Right lobe of liver (tissue), 6 donors: ENCODE results near the gene RALBP1. TPM values are rescaled to one million over a fixed set of nuclear protein-coding genes. Genes with fewer than 3 reads are reported as not detected.

ENCODE experiments used
- ATAC-seq, 4 donors: fragments of 200-7000 bp; cut with Tn5 transposase; one replicate each; pipeline ENCODE4 v1.9.1; 2020; ENCODE audit warnings: mild to moderate bottlenecking in 4 of 4, moderate library complexity in 4 of 4
- DNase-seq, 3 donors: peaks; one replicate each; pipeline ENCODE4 v3.0.0-alpha.2; 2020
- H3K27ac ChIP-seq, 3 donors: fragments of 200-600 bp; one replicate each; pipeline ENCODE4 v1.8.0; 2022
- H3K27me3 ChIP-seq, 2 donors: fragments of 200-600 bp; one replicate each; pipeline ENCODE4 v1.8.0; 2022
- H3K36me3 ChIP-seq, 4 donors: fragments of 200-600 bp; sonication (generic) in 1 of 4; one replicate each; pipeline versions ENCODE4 v1.5.1 to v1.8.0; 2017 to 2022; ENCODE audit warnings: control low read depth in 1 of 4
- H3K4me1 ChIP-seq, 4 donors: fragments of 200-600 bp; sonication (generic) in 1 of 4; one replicate each; pipeline versions ENCODE4 v1.5.1 to v1.8.0; 2017 to 2022; ENCODE audit warnings: control low read depth in 1 of 4
- H3K4me3 ChIP-seq, 3 donors: fragments of 200-600 bp; one replicate each; pipeline ENCODE4 v1.8.0; 2022
- H3K9me3 ChIP-seq, 4 donors: fragments of 200-600 bp; sonication (generic) in 1 of 4; one replicate each; pipeline versions ENCODE4 v1.5.1 to v1.8.0; 2017 to 2022; ENCODE audit warnings: control low read depth in 1 of 4
- CTCF ChIP-seq, 4 donors: fragments of 200-600 bp in 3 of 4; fragments of 450-650 bp in 1 of 4; IDR thresholded peaks; one replicate each; pipeline versions ENCODE4 v1.5.1 to v1.8.0; 2016 to 2022; ENCODE audit warnings: antibody characterized with exemption in 4 of 4, mild to moderate bottlenecking in 2 of 4
- POLR2A ChIP-seq: fragments of 450-650 bp; IDR thresholded peaks from one replicate; pipeline ENCODE4 v1.6.1; 2017; ENCODE audit warnings: antibody characterized with exemption, mild to moderate bottlenecking
- WGBS: methylation state at CpG from one replicate; pipeline ENCODE4 v1.1.6; 2018; ENCODE audit warnings: low coverage, low lambda C conversion rate; ENCODE audit not compliant: insufficient coverage; ENCODE audit errors: missing lambda C conversion rate; 5-methylcytosine and 5-hydroxymethylcytosine counted together
- intact Hi-C, 2 donors: fragments of 100-400 bp; cut with DNase I; formaldehyde crosslinking; loops; one replicate each; pipeline versions ENCODE4 v1.11.2 to v1.14.1; 2022
- total RNA-seq, 6 experiments: library from RNA; depleted of rRNA in 2 of 6; stranded (reverse); fragments of >200 nt in 2 of 6; fragmentation: NEBNext Ultra II Directional in 3 of 6; extraction: Animal tissue kit (Norgen Biotek cat#: 25700) in 3 of 6; gene quantifications; one replicate each; pipeline versions ENCODE4 v1.1.0 to v1.2.4, GENCODE V29; 2016 to 2023
- donor health status: DM: no; HTN: yes; CAD: no.
- donor health status: DM: no; HTN: no; CAD: no.
- donor health status: DM: no; HTN: no; CAD: no.
- donor health status: DM: no; HTN: yes; CAD: no.
- donor health status: DM: no; HTN: yes; CAD: no.

RALBP1 gene
- total RNA-seq, 6 experiments from 2014 or later, result 16.3 to 35.9 (median 21.5) TPM

DNA sequence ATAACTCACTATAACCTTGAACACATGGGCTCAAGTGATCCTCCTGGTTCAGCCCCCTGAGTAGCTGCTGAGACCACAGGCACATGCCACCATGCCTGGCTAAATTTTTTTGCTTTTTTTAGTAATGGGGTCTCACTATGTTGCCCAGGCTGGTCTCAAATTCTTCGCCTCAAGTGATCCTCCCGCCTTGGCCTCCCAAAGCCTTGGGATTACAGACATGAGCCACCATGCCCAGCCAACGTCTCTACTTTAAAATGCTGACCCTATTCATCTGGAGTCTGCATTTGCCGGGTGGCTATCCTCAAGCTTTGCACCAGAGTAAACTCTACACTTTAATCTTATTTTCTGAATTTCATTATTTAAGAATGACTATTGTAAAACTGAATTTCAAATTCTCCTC, 37.6 kb upstream of the RALBP1 start:
- no peak overlapping the region for H3K4me3 ChIP-seq
- TF ChIP-seq POLR2A (no peak), CTCF (IDR thresholded peaks at IDR 0.05) (no peak)
- H3K27me3 ChIP-seq, result no peaks in the 10 kb centered on the region
- WGBS, result 96% methylated on average over 4 of the region's 4 CpGs
- no peaks in the 10 kb centered on the region for H3K9me3 ChIP-seq
- no peak for DNase-seq
- H3K27ac ChIP-seq, result no peak overlapping the region
- no peak for ATAC-seq
- H3K36me3 ChIP-seq, result no peaks in the 10 kb centered on the region
- no peaks in the 10 kb centered on the region for H3K4me1 ChIP-seq
- intact Hi-C loops, result no loop called here

- no peaks in the 10 kb centered on the region for H3K36me3 ChIP-seq
- H3K27ac ChIP-seq, result no peak overlapping the region
- TF ChIP-seq CTCF (IDR thresholded peaks at IDR 0.05) (no peak), POLR2A (no peak)
- no peaks in the 10 kb centered on the region for H3K4me1 ChIP-seq
- intact Hi-C loops, result no loop called here
- no peaks in the 10 kb centered on the region for H3K27me3 ChIP-seq
- ATAC-seq (no peak), DNase-seq (no peak)
- H3K4me3 ChIP-seq, result no peak overlapping the region
- 76% methylated on average over 3 of the region's 3 CpGs for WGBS
- H3K9me3 ChIP-seq, result no peaks in the 10 kb centered on the region
These were observed 34.3 kb upstream of the RALBP1 start for GRCh38 chr18:9441061-9441460.

DNA sequence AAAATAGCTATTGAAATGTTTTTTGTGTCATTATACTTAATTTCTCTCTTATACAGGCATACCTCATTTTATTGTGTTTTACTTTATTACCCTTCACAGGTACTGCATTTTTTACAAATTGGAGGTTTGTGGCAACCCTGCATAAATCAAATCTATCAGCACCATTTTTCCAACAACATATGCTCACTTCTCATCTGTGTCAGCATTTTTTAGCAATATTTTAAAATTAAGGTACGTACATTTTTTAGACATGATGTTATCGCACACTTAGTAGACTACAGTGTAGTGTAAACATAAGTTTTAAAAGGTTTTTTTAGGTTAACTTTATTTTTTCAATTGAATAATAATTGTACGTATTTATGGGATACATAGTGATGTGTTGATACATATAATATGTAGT, 30.8 kb upstream of the RALBP1 start:
- no peaks in the 10 kb centered on the region for H3K27me3 ChIP-seq
- no peaks in the 10 kb centered on the region for H3K4me1 ChIP-seq
- 73% methylated on average over 3 of the region's 3 CpGs for WGBS
- TF ChIP-seq POLR2A (no peak), CTCF (IDR thresholded peaks at IDR 0.05) (no peak)
- DNase-seq (no peak), ATAC-seq (no peak)
- no peak overlapping the region for H3K27ac ChIP-seq
- intact Hi-C loops, result no loop called here
- no peaks in the 10 kb centered on the region for H3K36me3 ChIP-seq
- H3K4me3 ChIP-seq, result no peak overlapping the region
- no peaks in the 10 kb centered on the region for H3K9me3 ChIP-seq

GRCh38 chr18:9446839-9447238, 28.5 kb upstream of the RALBP1 start:
- ATAC-seq (no peak), DNase-seq (no peak)
- no peak for TF ChIP-seq CTCF (IDR thresholded peaks at IDR 0.05)
- no peak for TF ChIP-seq POLR2A
- H3K9me3 ChIP-seq, result no peaks in the 10 kb centered on the region
- intact Hi-C loops, result no loop called here
- no peak overlapping the region for H3K27ac ChIP-seq
- H3K4me1 ChIP-seq, result no peaks in the 10 kb centered on the region
- no peak overlapping the region for H3K4me3 ChIP-seq
- H3K36me3 ChIP-seq, result no peaks in the 10 kb centered on the region
- WGBS, result 83% methylated on average over 5 of the region's 5 CpGs
- no peaks in the 10 kb centered on the region for H3K27me3 ChIP-seq

DNA sequence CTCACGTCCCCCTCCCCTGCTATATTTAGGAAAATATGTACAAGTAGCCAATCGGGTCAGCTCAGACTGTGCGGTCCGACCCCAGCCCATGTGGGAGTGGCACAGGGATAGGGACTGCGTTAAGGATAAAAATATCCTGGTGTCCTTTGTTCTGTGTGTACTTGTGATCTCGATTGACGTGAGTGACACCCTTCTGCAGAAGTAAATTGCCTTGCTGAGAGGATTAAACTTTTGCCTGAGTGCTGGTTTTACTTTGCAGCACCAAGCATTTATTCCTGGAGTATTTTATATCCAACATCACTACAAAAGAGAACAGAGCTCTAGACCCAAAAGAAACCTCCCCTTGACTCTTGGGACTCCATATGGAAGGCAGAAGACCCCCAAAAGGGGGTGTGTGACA, 28.0 kb upstream of the RALBP1 start:
- Histone ChIP-seq H3K27me3 (no peaks in the 10 kb centered on the region), H3K4me3 (no peak overlapping the region), H3K9me3 (no peaks in the 10 kb centered on the region), H3K27ac (no peak overlapping the region), H3K36me3 (no peaks in the 10 kb centered on the region), H3K4me1 (no peaks in the 10 kb centered on the region)
- intact Hi-C loops, result no loop called here
- DNase-seq, result no peak
- 79% methylated on average over 7 of the region's 7 CpGs for WGBS
- TF ChIP-seq POLR2A, result no peak
- TF ChIP-seq CTCF (IDR thresholded peaks at IDR 0.05), result no peak
- ATAC-seq, result no peak
